GM21447 (cell line): ENCODE results near the gene ANKS1B.
"Not testable (repeated sequence)": the region's sequence is repeated elsewhere in the genome, so short reads cannot be mapped to it uniquely, and the experiment has no call there.

Experiments used
- ATAC-seq: cut with Tn5 transposase; IDR thresholded peaks from one replicate; pipeline ENCODE4 v1.9.1; 2021; ENCODE audit not compliant: unreplicated experiment

Gene ANKS1B

GRCh38 chr12:98847242-98847641, 1137.5 kb downstream of the ANKS1B start:
- ATAC-seq = no peak

- ATAC-seq = no peak
Measured at GRCh38 chr12:98845957-98846356, 1138.8 kb downstream of the ANKS1B start.

- no peak for ATAC-seq
Measured at GRCh38 chr12:98840325-98840724, 1144.4 kb downstream of the ANKS1B start.

GRCh38 chr12:98838231-98838647, 1146.5 kb downstream of the ANKS1B start:
- ATAC-seq = no peak

GRCh38 chr12:98837134-98837752, 1147.5 kb downstream of the ANKS1B start:
- not testable (repeated sequence) for ATAC-seq

GRCh38 chr12:98830657-98831056, 1154.1 kb downstream of the ANKS1B start:
- no peak for ATAC-seq

GRCh38 chr12:98828802-98829600, 1155.7 kb downstream of the ANKS1B start:
- ATAC-seq = no peak

GRCh38 chr12:98823012-98823411, 1161.7 kb downstream of the ANKS1B start:
- no peak for ATAC-seq

- no peak for ATAC-seq
Measured at GRCh38 chr12:98821866-98822265, 1162.9 kb downstream of the ANKS1B start.

GRCh38 chr12:98821232-98821631, 1163.5 kb downstream of the ANKS1B start:
- ATAC-seq = no peak

- ATAC-seq = no peak
Measured at GRCh38 chr12:98819821-98820404, 1164.8 kb downstream of the ANKS1B start.

GRCh38 chr12:98819071-98819470, 1165.7 kb downstream of the ANKS1B start:
- no peak for ATAC-seq

GRCh38 chr12:98818239-98818638, 1166.5 kb downstream of the ANKS1B start:
- ATAC-seq = no peak

- no peak for ATAC-seq
Measured at GRCh38 chr12:98817742-98818141, 1167.0 kb downstream of the ANKS1B start.

GRCh38 chr12:98816720-98817119, 1168.0 kb downstream of the ANKS1B start:
- no peak for ATAC-seq

- ATAC-seq = no peak
Measured at GRCh38 chr12:98814254-98814653, 1170.5 kb downstream of the ANKS1B start.

- no peak for ATAC-seq
Measured at GRCh38 chr12:98812225-98812624, 1172.5 kb downstream of the ANKS1B start.

GRCh38 chr12:98808243-98808875, 1176.4 kb downstream of the ANKS1B start:
- ATAC-seq = no peak

- no peak for ATAC-seq
Measured at GRCh38 chr12:98807187-98807586, 1177.5 kb downstream of the ANKS1B start.

GRCh38 chr12:98803468-98804209, 1181.1 kb downstream of the ANKS1B start:
- ATAC-seq = no peak

- no peak for ATAC-seq
Measured at GRCh38 chr12:98799822-98800221, 1184.9 kb downstream of the ANKS1B start.
